Effector CD4-positive, alpha-beta T cell (primary cell): Measurements from ENCODE around the gene SLC6A18.

ENCODE experiments used
- DNase-seq: peaks from one replicate; pipeline ENCODE4 v3.0.0-alpha.2; 2020

The SLC6A18 gene

DNA sequence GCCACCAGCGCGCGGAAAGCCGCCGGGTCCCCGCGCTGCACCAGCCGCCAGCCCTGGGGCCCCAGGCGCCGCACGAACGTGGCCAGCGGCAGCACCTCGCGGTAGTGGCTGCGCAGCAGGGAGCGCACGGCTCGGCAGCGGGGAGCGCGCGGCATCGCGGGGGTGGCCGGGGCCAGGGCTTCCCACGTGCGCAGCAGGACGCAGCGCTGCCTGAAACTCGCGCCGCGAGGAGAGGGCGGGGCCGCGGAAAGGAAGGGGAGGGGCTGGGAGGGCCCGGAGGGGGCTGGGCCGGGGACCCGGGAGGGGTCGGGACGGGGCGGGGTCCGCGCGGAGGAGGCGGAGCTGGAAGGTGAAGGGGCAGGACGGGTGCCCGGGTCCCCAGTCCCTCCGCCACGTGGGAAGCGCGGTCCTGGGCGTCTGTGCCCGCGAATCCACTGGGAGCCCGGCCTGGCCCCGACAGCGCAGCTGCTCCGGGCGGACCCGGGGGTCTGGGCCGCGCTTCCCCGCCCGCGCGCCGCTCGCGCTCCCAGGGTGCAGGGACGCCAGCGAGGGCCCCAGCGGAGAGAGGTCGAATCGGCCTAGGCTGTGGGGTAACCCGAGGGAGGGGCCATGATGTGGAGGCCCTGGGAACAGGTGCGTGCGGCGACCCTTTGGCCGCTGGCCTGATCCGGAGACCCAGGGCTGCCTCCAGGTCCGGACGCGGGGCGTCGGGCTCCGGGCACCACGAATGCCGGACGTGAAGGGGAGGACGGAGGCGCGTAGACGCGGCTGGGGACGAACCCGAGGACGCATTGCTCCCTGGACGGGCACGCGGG lies 69.9 kb downstream of the SLC6A18 start, which contains the start of gene TERT:
TSS of gene TERT (minus strand) at position 234 of the 815 bp plus-strand sequence. CDS start at position 155, 79 bp downstream.
- DNase-seq, result peak; percentile 62

DNA sequence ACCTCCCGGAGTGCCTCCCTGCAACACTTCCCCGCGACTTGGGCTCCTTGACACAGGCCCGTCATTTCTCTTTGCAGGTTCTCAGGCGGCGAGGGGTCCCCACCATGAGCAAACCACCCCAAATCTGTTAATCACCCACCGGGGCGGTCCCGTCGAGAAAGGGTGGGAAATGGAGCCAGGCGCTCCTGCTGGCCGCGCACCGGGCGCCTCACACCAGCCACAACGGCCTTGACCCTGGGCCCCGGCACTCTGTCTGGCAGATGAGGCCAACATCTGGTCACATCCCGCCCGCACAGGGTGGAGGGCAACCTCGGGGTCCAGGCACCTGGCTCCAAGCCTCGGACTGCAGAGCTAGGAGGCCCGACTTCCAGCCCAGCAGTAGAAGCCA lies 70.5 kb downstream of the SLC6A18 start:
- no peak for DNase-seq
